HTR-8/SVneo (cell line): ENCODE results near the gene LRRN4.
"Not testable (repeated sequence)": the region's sequence is repeated elsewhere in the genome, so short reads cannot be mapped to it uniquely, and the experiment has no call there.

Experiments
- DNase-seq: peaks from one replicate; pipeline ENCODE4 v3.0.0; 2011; ENCODE audit warnings: low spot score, mixed read lengths; ENCODE audit not compliant: insufficient read length
- FAIRE-seq: peaks from 2 replicates; lab custom pipeline; 2011; peaks lifted over from hg19 to GRCh38; lab: Jason Lieb, UNC

LRRN4 gene

DNA sequence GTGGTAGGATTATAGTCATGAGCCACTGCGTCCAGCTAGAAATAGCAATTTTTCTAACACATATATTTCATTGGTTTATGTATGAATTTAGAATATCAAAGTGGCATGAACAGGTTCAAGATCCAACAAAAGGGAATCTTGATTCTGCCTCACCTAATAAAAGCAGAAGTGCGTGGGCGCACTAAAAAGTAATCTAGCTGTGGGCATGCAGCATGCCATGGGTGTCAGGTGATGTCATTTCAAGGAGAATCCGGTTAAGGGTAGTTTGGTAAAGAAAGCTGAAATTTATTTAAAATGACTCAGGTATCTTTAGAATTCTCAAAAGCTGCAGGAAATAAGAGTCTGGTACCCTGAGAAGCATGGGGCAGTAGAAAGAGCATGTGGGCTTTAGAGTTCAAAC lies 17.6 kb downstream of the LRRN4 start:
- DNase-seq (no peak), FAIRE-seq (no peak)

DNA sequence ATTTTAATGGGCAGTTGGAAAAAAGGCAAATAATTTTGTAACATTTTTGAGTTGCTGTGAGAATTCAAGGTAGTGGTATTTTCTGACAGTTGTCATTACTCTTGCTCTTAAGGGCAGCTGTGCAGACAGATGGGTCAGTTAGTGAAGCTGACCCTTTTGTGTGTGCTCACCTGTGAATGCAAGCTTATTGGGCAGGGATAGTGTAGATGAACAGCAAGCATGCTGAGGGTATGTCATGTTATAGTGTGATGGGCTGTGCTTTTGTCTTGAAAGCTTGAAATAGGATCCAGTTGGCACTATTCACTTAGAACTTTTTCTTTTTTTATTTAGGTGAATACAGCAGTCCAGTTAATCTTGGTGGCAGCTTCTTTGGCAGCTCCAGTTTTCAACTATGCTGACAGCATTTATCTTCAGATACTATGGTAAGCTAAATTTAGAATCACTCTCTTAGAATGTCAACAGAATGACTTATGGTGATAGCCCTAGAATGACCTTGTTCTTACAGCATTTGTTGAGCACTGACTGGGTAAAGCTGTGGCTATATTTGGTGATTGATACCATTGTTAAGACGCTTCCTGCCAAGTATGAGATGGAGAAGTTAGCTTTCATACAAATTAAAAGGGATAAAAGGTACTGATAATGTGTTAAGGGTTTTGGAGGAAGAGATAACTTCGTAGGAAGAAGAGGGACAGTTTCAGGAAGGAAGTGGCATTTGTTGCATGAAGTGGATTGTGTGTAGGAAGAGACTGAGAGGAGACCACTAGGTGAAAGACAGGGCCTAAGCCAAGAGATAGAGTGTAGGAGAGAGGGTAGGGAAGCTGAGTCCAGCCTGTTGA lies 19.5 kb downstream of the LRRN4 start:
- DNase-seq (no peak), FAIRE-seq (no peak)

DNA sequence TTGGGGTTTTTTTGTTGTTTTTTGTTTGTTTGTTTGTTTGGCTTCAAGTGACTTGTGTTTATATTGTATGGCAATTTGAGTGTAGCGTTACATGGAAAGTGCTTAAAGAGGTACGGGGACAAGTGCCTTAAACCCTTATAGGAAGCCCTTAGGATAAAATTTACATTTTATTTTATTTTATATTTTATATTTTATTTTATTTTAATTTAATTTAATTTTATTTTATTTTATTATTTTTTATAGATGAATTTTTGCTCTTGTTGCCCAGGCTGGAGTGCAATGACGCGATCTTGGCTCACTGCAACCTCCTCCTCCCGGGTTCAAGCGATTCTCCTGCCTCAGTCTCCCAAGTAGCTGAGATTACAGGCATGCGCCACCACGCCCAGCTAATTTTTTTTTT lies 21.0 kb downstream of the LRRN4 start:
- not testable (repeated sequence) for DNase-seq, FAIRE-seq

DNA sequence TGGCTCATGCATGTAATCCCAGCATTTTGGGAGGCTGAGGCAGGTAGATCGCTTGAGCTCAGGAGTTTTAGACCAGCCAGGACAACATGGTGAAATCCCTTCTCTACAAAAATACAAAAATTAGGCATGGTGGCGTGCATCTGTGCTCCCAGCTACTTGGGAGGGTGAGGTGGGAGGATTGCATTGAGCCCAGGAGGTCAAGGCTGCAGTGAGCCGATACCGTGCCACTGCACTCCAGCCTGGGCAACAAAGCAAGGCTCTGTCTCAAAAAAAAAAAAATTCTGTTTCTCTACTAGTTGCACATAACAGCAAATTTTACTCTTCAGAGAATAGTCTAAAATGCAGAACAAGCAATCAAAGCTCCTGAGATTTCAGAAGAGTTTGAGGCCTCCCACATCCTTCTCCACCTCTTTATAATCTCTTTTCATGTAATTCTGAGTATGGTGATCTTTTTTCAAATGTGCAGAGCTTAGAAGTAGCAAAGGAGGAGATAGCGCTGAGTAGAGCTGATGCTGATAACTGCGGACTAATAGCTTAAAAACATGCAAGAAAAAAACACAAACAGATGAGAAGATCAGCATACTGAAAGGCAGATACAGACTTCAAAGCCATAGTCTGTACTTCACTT lies 23.3 kb downstream of the LRRN4 start:
- FAIRE-seq (no peak), DNase-seq (no peak)

GRCh38 chr20:6029538-6029937 lies 24.3 kb downstream of the LRRN4 start:
- DNase-seq, result no peak
- FAIRE-seq, result no peak

DNA sequence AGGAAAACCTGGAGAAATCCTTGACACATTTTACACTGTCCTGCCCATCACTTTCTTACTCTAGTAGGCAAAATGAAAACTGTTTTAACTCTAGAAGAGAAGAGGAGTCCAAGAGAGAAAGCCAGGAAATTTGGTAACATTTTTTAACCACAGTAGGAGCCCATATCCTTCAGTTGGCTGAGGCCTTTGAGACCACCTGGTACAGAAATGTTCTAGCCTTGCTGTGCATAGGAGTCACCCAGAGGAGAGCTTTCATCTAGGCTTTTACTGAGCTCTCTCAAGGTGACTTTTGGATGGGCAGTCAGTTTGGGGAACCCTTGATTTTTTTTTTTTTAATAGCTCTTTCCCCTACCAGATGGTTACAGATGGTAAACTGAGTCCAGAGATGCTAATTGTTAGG lies 25.0 kb downstream of the LRRN4 start:
- DNase-seq (no peak), FAIRE-seq (no peak)

DNA sequence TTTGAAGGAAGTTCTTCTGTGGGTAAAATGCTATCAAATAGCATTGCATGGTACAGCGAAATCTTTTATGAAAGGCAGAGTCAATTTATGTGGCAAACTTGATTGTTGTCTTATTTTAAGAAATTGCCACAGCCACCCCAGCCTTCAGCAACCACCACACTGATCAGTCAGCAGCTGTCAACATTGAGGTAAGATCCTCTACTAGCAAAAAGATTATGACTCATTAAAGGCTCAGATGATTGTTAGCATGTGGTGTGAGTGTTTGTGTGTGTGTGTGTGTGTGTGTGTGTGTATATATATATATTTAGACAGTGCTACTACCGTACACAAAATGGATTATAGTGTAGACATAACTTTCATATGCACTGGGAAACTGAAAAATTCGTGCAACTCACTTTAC lies 27.8 kb downstream of the LRRN4 start:
- FAIRE-seq (no peak), DNase-seq (no peak)

DNA sequence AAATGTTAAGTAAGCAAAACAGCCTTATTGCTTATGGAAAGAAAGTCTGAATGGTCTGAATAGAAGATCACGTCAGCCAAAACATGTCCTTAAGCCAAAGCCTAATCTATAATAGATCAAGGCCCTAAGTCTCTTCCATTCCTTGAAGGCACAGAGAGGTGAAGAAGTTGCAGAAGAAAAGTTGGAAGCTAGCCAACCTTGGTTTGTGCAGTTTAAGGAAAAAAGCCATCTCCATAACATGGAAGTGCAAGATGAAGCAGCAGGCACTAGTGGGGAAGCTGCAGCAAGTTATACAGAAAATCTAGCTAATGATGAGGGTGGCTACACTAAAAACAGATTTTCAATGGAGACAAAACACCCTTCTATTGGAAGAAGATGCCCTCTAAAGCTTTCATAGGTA lies 29.1 kb downstream of the LRRN4 start:
- FAIRE-seq, result no peak
- no peak for DNase-seq

DNA sequence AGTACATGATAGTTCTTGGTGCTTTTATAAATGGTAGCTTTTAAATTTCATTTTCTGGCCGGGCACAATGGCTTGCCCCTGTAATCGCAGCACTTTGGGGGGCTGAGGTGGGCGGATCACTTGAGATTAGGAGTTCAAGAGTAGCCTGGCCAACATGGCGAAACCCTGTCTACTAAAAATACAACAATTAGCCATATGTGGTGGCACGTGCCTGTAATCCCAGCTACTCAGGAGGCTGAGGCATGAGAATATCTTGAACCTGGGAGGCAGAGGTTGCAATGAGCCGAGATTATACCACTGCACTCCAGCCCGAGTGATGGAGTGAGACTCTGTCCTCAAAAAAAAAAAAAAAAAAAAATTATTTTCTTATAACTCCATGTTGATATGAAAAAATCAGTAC lies 36.0 kb downstream of the LRRN4 start:
- DNase-seq (no peak), FAIRE-seq (no peak)

- FAIRE-seq (no peak), DNase-seq (no peak)
Measured at GRCh38 chr20:6017467-6017866, 36.4 kb downstream of the LRRN4 start.

DNA sequence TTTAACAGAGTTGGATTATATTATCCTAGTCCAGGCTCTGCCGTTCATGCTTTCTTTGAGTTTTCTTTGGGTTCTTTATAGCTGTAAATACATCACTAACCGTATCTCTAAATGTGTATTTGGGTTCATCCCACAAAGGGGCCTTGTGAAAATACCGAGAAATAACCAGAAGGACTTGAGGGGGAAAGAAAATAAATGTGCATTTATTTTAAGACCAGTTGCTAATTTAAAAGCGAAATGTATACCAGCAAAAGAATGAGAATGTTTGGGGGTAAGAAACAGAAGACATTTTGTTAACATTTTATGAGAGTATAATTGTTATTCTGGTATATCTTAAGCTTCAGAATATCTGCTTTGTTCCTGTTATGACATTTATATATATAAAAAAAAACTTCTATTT lies 38.9 kb downstream of the LRRN4 start:
- FAIRE-seq, result no peak

GRCh38 chr20:6014017-6014416 lies 39.8 kb downstream of the LRRN4 start:
- FAIRE-seq (no peak), DNase-seq (no peak)

More for the DNA sequence above, 38.9 kb downstream of the LRRN4 start:
- DNase-seq, result no peak

DNA sequence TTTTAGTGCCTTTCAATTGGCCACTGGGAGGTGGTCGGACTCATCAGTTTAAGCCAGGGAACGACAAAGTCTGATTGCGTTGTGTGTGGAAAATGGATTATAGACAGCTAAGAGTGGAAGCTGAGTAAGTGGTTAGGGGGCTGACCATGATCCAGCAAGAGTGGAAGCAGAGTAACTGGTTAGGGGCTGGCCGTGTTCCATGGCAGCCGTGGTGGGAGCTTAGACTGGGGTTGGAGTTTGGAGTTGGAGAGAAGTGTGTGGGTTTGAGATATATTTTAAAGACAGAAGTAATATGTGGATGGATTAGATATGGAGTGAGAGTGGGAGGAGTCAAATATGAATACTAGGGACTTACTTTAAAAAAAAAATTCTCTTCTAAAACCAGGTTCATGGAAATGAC lies 41.7 kb downstream of the LRRN4 start:
- DNase-seq (no peak), FAIRE-seq (no peak)

GRCh38 chr20:6008254-6008653 lies 45.6 kb downstream of the LRRN4 start:
- DNase-seq (peak; percentile 11), FAIRE-seq (no peak)

DNA sequence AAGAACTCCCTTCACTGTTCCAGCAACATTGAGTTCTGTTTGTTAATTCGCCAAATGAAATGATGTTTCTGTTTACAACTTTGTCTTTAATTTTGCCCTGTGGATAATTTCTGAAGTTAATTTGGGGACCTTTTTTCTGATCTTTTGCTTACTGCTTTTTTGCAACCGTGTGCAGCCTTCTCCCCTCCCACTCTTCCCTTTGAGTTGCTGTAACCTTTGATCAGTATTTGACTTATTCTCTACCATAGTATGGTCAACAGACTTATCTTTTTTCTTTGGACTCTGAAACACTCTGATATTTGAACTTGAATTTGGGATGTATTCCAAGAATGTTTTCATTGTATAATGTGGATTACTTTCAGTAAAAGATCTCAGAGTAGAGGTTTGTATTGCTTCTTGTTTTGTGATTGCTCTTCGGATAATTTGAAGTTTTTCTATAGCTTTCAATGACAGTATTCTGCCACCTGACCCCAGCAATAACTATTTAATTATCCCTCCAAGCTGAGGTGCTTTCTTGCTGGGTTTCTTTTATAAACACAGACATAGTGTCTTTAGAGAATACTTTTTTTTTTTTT lies 46.2 kb downstream of the LRRN4 start:
- FAIRE-seq (no peak), DNase-seq (no peak)

- DNase-seq (no peak), FAIRE-seq (peak; percentile 13)
Measured at GRCh38 chr20:6007094-6007528, 46.7 kb downstream of the LRRN4 start.

GRCh38 chr20:6006603-6006949 lies 47.3 kb downstream of the LRRN4 start:
- no peak for DNase-seq
- FAIRE-seq, result no peak

DNA sequence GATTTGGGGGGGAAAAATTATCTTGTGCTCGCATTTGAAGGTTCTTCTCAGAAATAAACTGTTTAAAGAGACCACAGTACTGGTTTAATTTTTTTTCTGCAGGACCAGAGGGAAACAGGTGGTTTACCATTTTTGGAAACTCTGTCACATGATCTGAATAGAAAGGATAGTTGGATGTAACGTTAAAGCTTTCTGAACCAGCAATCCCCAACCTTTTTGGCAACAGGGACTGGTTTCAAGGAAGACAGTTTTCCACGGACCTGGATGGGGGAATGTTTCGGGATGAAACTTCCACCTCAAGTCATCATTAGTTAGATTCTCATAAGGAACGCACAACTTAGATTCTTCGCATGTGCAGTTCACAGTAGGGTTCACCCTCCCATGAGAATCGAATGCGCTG lies 53.0 kb downstream of the LRRN4 start:
- FAIRE-seq (peak; percentile 58), DNase-seq (no peak)

DNA sequence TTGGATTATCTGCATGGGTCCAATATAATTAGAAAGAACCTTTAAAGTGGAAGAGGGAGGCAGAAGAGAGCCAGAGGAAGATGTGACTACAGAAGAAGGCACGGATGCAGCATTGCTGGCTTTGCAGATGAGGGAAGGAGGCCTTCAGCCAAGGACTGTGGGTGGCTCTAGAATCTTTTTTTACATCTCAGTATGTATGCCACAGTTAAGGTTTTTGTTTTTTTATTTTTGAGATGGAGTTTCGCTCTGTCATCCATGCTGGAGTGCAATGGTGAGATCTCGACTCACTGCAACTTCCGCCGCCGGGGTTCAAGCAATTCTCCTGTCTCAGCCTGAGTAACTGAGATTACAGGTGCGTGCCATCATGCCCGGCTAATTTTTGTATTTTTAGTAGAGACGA lies 54.1 kb downstream of the LRRN4 start:
- no peak for FAIRE-seq
- no peak for DNase-seq

GRCh38 chr20:5996765-5997164 lies 57.1 kb downstream of the LRRN4 start:
- DNase-seq (no peak), FAIRE-seq (no peak)

GRCh38 chr20:5991623-5992441 lies 62.0 kb downstream of the LRRN4 start:
- FAIRE-seq (no peak), DNase-seq (no peak)
